WTC11 (cell line): ENCODE results near the gene KCNK3. TPM values are rescaled to one million over a fixed set of nuclear protein-coding genes. Genes with fewer than 3 reads are reported as not detected.

Experiments used
- ATAC-seq: fragments of 200-7000 bp; cut with Tn5 transposase; 2 replicates; pipeline ENCODE4 v1.10.0; 2021; ENCODE audit warnings: mild to moderate bottlenecking, moderate library complexity
- CTCF ChIA-PET: fragments of 300-600 bp; sonication (Branson Sonifier 250); formaldehyde crosslinking; loops from one replicate; lab custom pipeline; 2021; ENCODE audit warnings: antibody characterized with exemption; lab: Charles Lee
- POLR2A ChIA-PET: fragments of 350-600 bp; sonication (Branson Sonifier 250); formaldehyde crosslinking; loops from one replicate; lab custom pipeline; 2021; ENCODE audit warnings: antibody characterized with exemption; lab: Charles Lee
- DNase-seq: peaks from one replicate; pipeline ENCODE4 v3.0.0; 2021; ENCODE audit warnings: low spot score
- H3K27ac Mint-ChIP-seq: 2 replicates; pipeline ENCODE4 v1.8.0; 2021; ENCODE audit warnings: mixed read lengths
- H3K27me3 Mint-ChIP-seq: 2 replicates; pipeline ENCODE4 v1.8.0; 2021; ENCODE audit warnings: low read depth, mild to moderate bottlenecking, moderate library complexity, mixed read lengths
- H3K36me3 Mint-ChIP-seq: 2 replicates; pipeline ENCODE4 v1.8.0; 2021; ENCODE audit warnings: mixed read lengths
- H3K4me1 Mint-ChIP-seq: 2 replicates; pipeline ENCODE4 v1.8.0; 2022; ENCODE audit warnings: mixed read lengths
- H3K4me3 Mint-ChIP-seq: 2 replicates; pipeline ENCODE4 v1.8.0; 2021; ENCODE audit warnings: mild to moderate bottlenecking, moderate library complexity, mixed read lengths
- H3K9me3 Mint-ChIP-seq: 2 replicates; pipeline ENCODE4 v1.8.0; 2021; ENCODE audit warnings: mixed read lengths
- AFF4 ChIP-seq: sonication (generic); formaldehyde crosslinking; IDR thresholded peaks from 2 replicates; pipeline ENCODE4 v1.8.1; 2023; ENCODE audit warnings: mild to moderate bottlenecking, missing genetic modification reagents, borderline replicate concordance
- ATF6 ChIP-seq: sonication (generic); formaldehyde crosslinking; IDR thresholded peaks from 2 replicates; pipeline ENCODE4 v1.8.1; 2023; ENCODE audit warnings: mild to moderate bottlenecking, missing genetic modification reagents
- CREM ChIP-seq: sonication (generic); formaldehyde crosslinking; IDR thresholded peaks from 2 replicates; pipeline ENCODE4 v1.8.1; 2022; ENCODE audit warnings: mild to moderate bottlenecking, missing genetic modification reagents, moderate library complexity
- E2F1 ChIP-seq: sonication (generic); formaldehyde crosslinking; IDR thresholded peaks from 2 replicates; pipeline ENCODE4 v1.8.0; 2022; ENCODE audit warnings: mild to moderate bottlenecking, missing genetic modification reagents
- ESRRA ChIP-seq: sonication (generic); formaldehyde crosslinking; IDR thresholded peaks from 2 replicates; pipeline ENCODE4 v1.8.1; 2022; ENCODE audit warnings: mild to moderate bottlenecking, missing genetic modification reagents, borderline replicate concordance
- GRHL2 ChIP-seq: fragments of 250-450 bp; sonication (Bioruptor Pico); IDR thresholded peaks from 2 replicates; pipeline ENCODE4 v1.8.0; 2022; ENCODE audit warnings: mild to moderate bottlenecking, moderate library complexity; ENCODE audit not compliant: insufficient replicate concordance, severe bottlenecking
- HMGA2 ChIP-seq: fragments of 250-450 bp; sonication (Bioruptor Pico); IDR thresholded peaks from 2 replicates; pipeline ENCODE4 v1.4.0; 2021; ENCODE audit warnings: mild to moderate bottlenecking, moderate library complexity
- JAZF1 ChIP-seq: fragments of 250-450 bp; sonication (Bioruptor Pico); IDR thresholded peaks from 2 replicates; pipeline ENCODE4 v1.9.0; 2021; ENCODE audit warnings: moderate library complexity, mild to moderate bottlenecking, inconsistent platforms
- KAT7 ChIP-seq: sonication (generic); formaldehyde crosslinking; IDR thresholded peaks from 2 replicates; pipeline ENCODE4 v1.8.1; 2023; ENCODE audit warnings: missing genetic modification reagents, mild to moderate bottlenecking, borderline replicate concordance
- NFATC4 ChIP-seq: fragments of 250-450 bp; sonication (Bioruptor Pico); IDR thresholded peaks from 2 replicates; pipeline ENCODE4 v1.9.0; 2021; ENCODE audit warnings: mild to moderate bottlenecking
- SOX15 ChIP-seq: fragments of 250-450 bp; sonication (Bioruptor Pico); IDR thresholded peaks from 2 replicates; pipeline ENCODE4 v1.9.0; 2021; ENCODE audit warnings: mild to moderate bottlenecking
- TCF7 ChIP-seq: sonication (generic); formaldehyde crosslinking; IDR thresholded peaks from 2 replicates; pipeline ENCODE4 v1.8.0; 2022; ENCODE audit warnings: mild to moderate bottlenecking, low read depth, missing genetic modification reagents, moderate library complexity
- USF1 ChIP-seq: sonication (generic); formaldehyde crosslinking; IDR thresholded peaks from 2 replicates; pipeline ENCODE4 v1.8.0; 2022; ENCODE audit warnings: mild to moderate bottlenecking, missing genetic modification reagents
- ZBTB21 ChIP-seq: sonication (generic); formaldehyde crosslinking; IDR thresholded peaks from 2 replicates; pipeline ENCODE4 v1.8.1; 2023; ENCODE audit warnings: mild to moderate bottlenecking, missing genetic modification reagents, borderline replicate concordance
- ZNF281 ChIP-seq: sonication (generic); formaldehyde crosslinking; IDR thresholded peaks from 2 replicates; pipeline ENCODE4 v1.8.0; 2023; ENCODE audit warnings: mild to moderate bottlenecking, missing genetic modification reagents
- ZNF396 ChIP-seq: fragments of 250-450 bp; sonication (Bioruptor Pico); IDR thresholded peaks from 2 replicates; pipeline ENCODE4 v1.8.0; 2021; ENCODE audit warnings: mild to moderate bottlenecking, moderate library complexity, borderline replicate concordance
- ZNF416 ChIP-seq: fragments of 250-450 bp; sonication (Bioruptor Pico); IDR thresholded peaks from 2 replicates; pipeline ENCODE4 v1.9.0; 2021; ENCODE audit warnings: mild to moderate bottlenecking, inconsistent platforms
- ZNF423 ChIP-seq: fragments of 250-450 bp; sonication (Bioruptor Pico); IDR thresholded peaks from 2 replicates; pipeline ENCODE4 v2.1.2; 2022; ENCODE audit warnings: mild to moderate bottlenecking, moderate library complexity
- ZSCAN18 ChIP-seq: fragments of 250-450 bp; sonication (Bioruptor Pico); IDR thresholded peaks from 2 replicates; pipeline ENCODE4 v2.1.2; 2022; ENCODE audit warnings: mild to moderate bottlenecking, moderate library complexity
- total RNA-seq: library from RNA; stranded (reverse); gene quantifications from 3 replicates; pipeline ENCODE4 v1.2.3, GENCODE V29; 2021

Gene KCNK3
- total RNA-seq, 1 experiment from 2014 or later, result 0.22 TPM

GRCh38 chr2:26672112-26672817 is 20.3 kb upstream of the KCNK3 start (continued):
- no peak for TF ChIP-seq ZNF281 (CRISPR knock-in tag)
- TF ChIP-seq ZSCAN18, result no peak

GRCh38 chr2:26672818-26673393 is 19.6 kb upstream of the KCNK3 start:
- ATAC-seq (no peak), DNase-seq (no peak)
- peaks cover 9% of the 10 kb centered on the region for H3K9me3 Mint-ChIP-seq
- POLR2A ChIA-PET, result no interaction called here
- no peaks in the 10 kb centered on the region; the same call in none of the 2 replicates for H3K27me3 Mint-ChIP-seq
- H3K36me3 Mint-ChIP-seq, result no peaks in the 10 kb centered on the region
- no peak overlapping the region for H3K27ac Mint-ChIP-seq
- CTCF ChIA-PET, result interaction anchor here (0.8 to 1.3 kb wide), 2 partner anchors 52 to 152 kb away, joined by 3 to 4 read pairs; no protein-coding TSS in a partner anchor
- no peak for TF ChIP-seq USF1 (CRISPR knock-in tag)
- no peak for TF ChIP-seq CREM (CRISPR knock-in tag)
- no peak for TF ChIP-seq ESRRA (CRISPR knock-in tag)
- no peak for TF ChIP-seq AFF4 (CRISPR knock-in tag)
- TF ChIP-seq ZNF396 (CRISPR knock-in tag), result no peak
- no peak for TF ChIP-seq ZNF423
- TF ChIP-seq JAZF1 (CRISPR knock-in tag), result no peak
- TF ChIP-seq E2F1 (CRISPR knock-in tag), result no peak
- no peak for TF ChIP-seq KAT7 (CRISPR knock-in tag)
- TF ChIP-seq TCF7 (CRISPR knock-in tag), result no peak
- no peak for TF ChIP-seq HMGA2 (CRISPR knock-in tag)
- no peak for TF ChIP-seq SOX15 (CRISPR knock-in tag)
- TF ChIP-seq GRHL2, result no peak
- no peak for TF ChIP-seq ZNF416 (CRISPR knock-in tag)
- TF ChIP-seq ZBTB21, result no peak
- TF ChIP-seq ATF6 (CRISPR knock-in tag), result no peak
- TF ChIP-seq NFATC4, result no peak
- H3K4me3 Mint-ChIP-seq, result no peak overlapping the region
- H3K4me1 Mint-ChIP-seq, result 0 out of 2 replicates have a peak, but pooled peaks cover 4% of the 10 kb centered on the region
